ENCODE results near the gene GRHPR. TPM values are rescaled to one million over a fixed set of nuclear protein-coding genes. Genes with fewer than 3 reads are reported as not detected.

GRHPR gene
- total and polyA plus RNA-seq, 10 of the 15 experiments (the other 5 are each of a cell fraction or from before 2014, with no cell fraction given) = 52.4 to 194 (median 126) TPM

DNA sequence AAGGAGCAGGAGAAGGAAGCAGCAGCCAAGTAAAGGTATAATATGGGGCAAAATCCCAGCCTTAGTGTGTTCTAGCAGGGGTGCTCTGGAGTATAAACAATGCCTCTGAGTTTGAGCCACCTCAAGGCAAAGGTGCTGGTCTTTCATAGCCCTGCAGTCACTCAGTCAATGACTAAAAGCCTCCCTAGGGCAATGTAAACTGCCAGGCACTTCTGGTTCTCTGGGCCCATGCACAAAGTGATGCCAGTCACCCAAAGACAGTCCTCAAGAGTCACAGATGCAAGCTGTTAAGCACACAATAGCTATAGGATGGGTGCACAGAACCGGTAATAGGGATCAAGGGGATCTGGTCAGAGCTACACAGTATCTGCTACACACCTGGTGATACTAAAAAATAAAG, 30.1 kb downstream of the GRHPR start:
- ChIA-PET POLR2A (interaction anchor here (1.0 to 1.5 kb wide), 2 partner anchors 12 to 42 kb away, joined by 3 to 4 read pairs; no protein-coding TSS in a partner anchor), SMC1A (ENCODE audit: uncharacterized antibody, unreplicated experiment) (interaction anchor here (0.6 to 6.5 kb wide), 3 partner anchors 10 to 461 kb away, joined by 3 to 33 read pairs (median 4); partner anchors contain the start of gene ZBTB5), RAD21 (ENCODE audit: unreplicated experiment) (interaction anchor here (3.2 kb wide), 1 partner anchor 11 kb away, joined by 8 read pairs; no protein-coding TSS in a partner anchor), CTCF (interaction anchor here (1.2 kb wide), 1 partner anchor 37 kb away, joined by 5 read pairs; no protein-coding TSS in a partner anchor)
- H3K79me2 ChIP-seq (ENCODE audit: control insufficient read depth, insufficient read depth, low read length) = peaks cover 61% of the 10 kb centered on the region
- peaks cover 0 to 11% of the 10 kb centered on the region in 2 experiments; a peak in 2 of 4 replicates for H3K36me3 ChIP-seq (ENCODE audit: control insufficient read depth in 2 of 2, insufficient read depth in 2 of 2, low read length in 1 of 2)
- no peak overlapping the region for H3K27ac ChIP-seq (ENCODE audit: control insufficient read depth, insufficient read depth)
- DNase-seq (ENCODE audit: low read depth, low spot score) = no peak
- H3K9me3 ChIP-seq (replicated peaks; ENCODE audit: control insufficient read depth, insufficient read depth, low read length) = no peaks in the 10 kb centered on the region; the same call in 2 of the 3 replicates
- H3K27me3 ChIP-seq (replicated peaks in 1 of 2; ENCODE audit: control insufficient read depth in 2 of 2, insufficient read depth in 2 of 2, low read length in 1 of 2) = no peaks in the 10 kb centered on the region
- no peak for TF ChIP-seq CBFB (IDR thresholded peaks at IDR 0.05; ENCODE audit: low read depth)
- TF ChIP-seq POLR2AphosphoS5 (IDR thresholded peaks at IDR 0.05; ENCODE audit: low read length) = no peak
- TF ChIP-seq SMC3 (IDR thresholded peaks at IDR 0.05; ENCODE audit: borderline replicate concordance, low read length) = no peak
- no peak for TF ChIP-seq FOXK2 (IDR thresholded peaks at IDR 0.05)
- no peak for TF ChIP-seq ZBED1 (IDR thresholded peaks at IDR 0.05; ENCODE audit: borderline replicate concordance)
- TF ChIP-seq, protein P1, sequence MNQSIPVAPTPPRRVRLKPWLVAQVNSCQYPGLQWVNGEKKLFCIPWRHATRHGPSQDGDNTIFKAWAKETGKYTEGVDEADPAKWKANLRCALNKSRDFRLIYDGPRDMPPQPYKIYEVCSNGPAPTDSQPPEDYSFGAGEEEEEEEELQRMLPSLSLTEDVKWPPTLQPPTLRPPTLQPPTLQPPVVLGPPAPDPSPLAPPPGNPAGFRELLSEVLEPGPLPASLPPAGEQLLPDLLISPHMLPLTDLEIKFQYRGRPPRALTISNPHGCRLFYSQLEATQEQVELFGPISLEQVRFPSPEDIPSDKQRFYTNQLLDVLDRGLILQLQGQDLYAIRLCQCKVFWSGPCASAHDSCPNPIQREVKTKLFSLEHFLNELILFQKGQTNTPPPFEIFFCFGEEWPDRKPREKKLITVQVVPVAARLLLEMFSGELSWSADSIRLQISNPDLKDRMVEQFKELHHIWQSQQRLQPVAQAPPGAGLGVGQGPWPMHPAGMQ (IDR thresholded peaks at IDR 0.05; ENCODE audit: borderline replicate concordance) = no peak
- TF ChIP-seq JUND (IDR thresholded peaks at IDR 0.05; ENCODE audit: low read depth, low read length) = no peak
- no peak for TF ChIP-seq HDGF (IDR thresholded peaks at IDR 0.05)
- no peak for TF ChIP-seq CREM (IDR thresholded peaks at IDR 0.05; ENCODE audit: low read depth)
- TF ChIP-seq KDM1A (IDR thresholded peaks at IDR 0.05; ENCODE audit: borderline replicate concordance) = no peak
- TF ChIP-seq BRCA1 (IDR thresholded peaks at IDR 0.05; ENCODE audit: low read depth, low read length) = no peak
- TF ChIP-seq HCFC1 (IDR thresholded peaks at IDR 0.05; ENCODE audit: low read length) = no peak
- TF ChIP-seq MTA2 (IDR thresholded peaks at IDR 0.05; ENCODE audit: low read depth) = no peak
- TF ChIP-seq IRF4 (IDR thresholded peaks at IDR 0.05; ENCODE audit: low read depth, low read length) = no peak
- TF ChIP-seq DPF2 (IDR thresholded peaks at IDR 0.05) = no peak
- H3K9ac ChIP-seq (ENCODE audit: control insufficient read depth, insufficient read depth, low read length) = no peak overlapping the region
- H4K20me1 ChIP-seq (ENCODE audit: control insufficient read depth, insufficient read depth) = no peaks in the 10 kb centered on the region
- peaks cover 13% of the 10 kb centered on the region for H3K4me1 ChIP-seq (ENCODE audit: control insufficient read depth, insufficient read depth, low read length)
- intact Hi-C loops (cut with micrococcal nuclease; ENCODE audit: unreplicated experiment) (no loop called here), in situ Hi-C loops (cut with MboI) (no loop called here)
- FAIRE-seq = no peak
- H3K4me2 ChIP-seq (ENCODE audit: control insufficient read depth, insufficient read depth) = no peak overlapping the region
- no peak overlapping the region for H3K4me3 ChIP-seq
- BruUV-seq (replicated peaks) = no TSS peak
- peak; percentile 14; the same call in 2 of the 3 replicates for ATAC-seq
- H2AFZ ChIP-seq (ENCODE audit: control insufficient read depth, low read depth, low read length) = no peak overlapping the region
- 100% methylated on average over 1 of the region's 1 CpG for WGBS (ENCODE audit: insufficient coverage, insufficient replicate concordance, low lambda C conversion rate, missing lambda C conversion rate)

All from GM12878 (cell line).